WTC11 (cell line): ENCODE measurements around the gene STARD7.

Experiments used
- NR3C1 ChIP-seq: sonication (generic); formaldehyde crosslinking; conservative IDR thresholded peaks from 2 replicates; pipeline ENCODE4 v1.8.1; 2023; ENCODE audit warnings: low read depth, mild to moderate bottlenecking, missing genetic modification reagents
- SP1 ChIP-seq: sonication (generic); formaldehyde crosslinking; conservative IDR thresholded peaks from 2 replicates; pipeline ENCODE4 v1.8.1; 2022; ENCODE audit warnings: missing genetic modification reagents
- TF ChIP-seq, protein P1 (sequence below): fragments of 200-600 bp; IDR thresholded peaks from 2 replicates; pipeline ENCODE4 v1.8.0; 2022; ENCODE audit warnings: antibody characterized with exemption
- TF ChIP-seq, protein P2 (sequence below): sonication (generic); formaldehyde crosslinking; IDR thresholded peaks from 2 replicates; pipeline ENCODE4 v1.8.0; 2023; ENCODE audit warnings: missing genetic modification reagents

DNA sequence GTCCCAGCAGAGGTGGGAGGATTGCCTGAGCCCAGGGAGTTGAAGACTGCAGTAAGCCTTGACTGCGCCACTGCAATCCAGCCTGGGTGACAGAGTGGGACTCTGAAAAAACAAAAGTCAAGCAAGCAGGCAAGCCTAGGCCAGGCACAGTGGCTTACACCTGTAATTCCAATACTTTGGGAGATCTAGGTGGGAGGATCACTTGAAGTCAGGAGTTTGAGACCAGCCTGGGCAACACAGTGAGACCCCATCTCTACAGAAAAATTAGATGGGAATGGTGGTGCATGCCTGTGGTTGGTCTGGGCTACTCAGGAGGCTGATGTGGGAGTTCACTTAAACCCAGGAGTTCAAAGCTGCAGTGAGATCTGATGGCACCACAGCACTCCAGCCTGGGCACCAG is 28.6 kb downstream of the STARD7 start:
- no peak for TF ChIP-seq SP1
- TF ChIP-seq, protein P1, sequence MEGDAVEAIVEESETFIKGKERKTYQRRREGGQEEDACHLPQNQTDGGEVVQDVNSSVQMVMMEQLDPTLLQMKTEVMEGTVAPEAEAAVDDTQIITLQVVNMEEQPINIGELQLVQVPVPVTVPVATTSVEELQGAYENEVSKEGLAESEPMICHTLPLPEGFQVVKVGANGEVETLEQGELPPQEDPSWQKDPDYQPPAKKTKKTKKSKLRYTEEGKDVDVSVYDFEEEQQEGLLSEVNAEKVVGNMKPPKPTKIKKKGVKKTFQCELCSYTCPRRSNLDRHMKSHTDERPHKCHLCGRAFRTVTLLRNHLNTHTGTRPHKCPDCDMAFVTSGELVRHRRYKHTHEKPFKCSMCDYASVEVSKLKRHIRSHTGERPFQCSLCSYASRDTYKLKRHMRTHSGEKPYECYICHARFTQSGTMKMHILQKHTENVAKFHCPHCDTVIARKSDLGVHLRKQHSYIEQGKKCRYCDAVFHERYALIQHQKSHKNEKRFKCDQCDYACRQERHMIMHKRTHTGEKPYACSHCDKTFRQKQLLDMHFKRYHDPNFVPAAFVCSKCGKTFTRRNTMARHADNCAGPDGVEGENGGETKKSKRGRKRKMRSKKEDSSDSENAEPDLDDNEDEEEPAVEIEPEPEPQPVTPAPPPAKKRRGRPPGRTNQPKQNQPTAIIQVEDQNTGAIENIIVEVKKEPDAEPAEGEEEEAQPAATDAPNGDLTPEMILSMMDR = no peak
- TF ChIP-seq, protein P2, sequence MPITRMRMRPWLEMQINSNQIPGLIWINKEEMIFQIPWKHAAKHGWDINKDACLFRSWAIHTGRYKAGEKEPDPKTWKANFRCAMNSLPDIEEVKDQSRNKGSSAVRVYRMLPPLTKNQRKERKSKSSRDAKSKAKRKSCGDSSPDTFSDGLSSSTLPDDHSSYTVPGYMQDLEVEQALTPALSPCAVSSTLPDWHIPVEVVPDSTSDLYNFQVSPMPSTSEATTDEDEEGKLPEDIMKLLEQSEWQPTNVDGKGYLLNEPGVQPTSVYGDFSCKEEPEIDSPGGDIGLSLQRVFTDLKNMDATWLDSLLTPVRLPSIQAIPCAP (CRISPR knock-in tag) = no peak
- no peak for TF ChIP-seq NR3C1 (CRISPR knock-in tag)
